K562 (cell line): ENCODE results near the gene ZNF236. TPM values are rescaled to one million over a fixed set of nuclear protein-coding genes. Genes with fewer than 3 reads are reported as not detected.

Experiments used
- ATAC-seq: fragments of 200-7000 bp; cut with Tn5 transposase; 3 replicates; pipeline ENCODE4 v1.9.1; 2020; ENCODE audit warnings: moderate library complexity
- BruUV-seq: library from RNA; stranded (reverse); fragments of 400-500 nt; replicated peaks from 2 replicates; lab custom pipeline; 2021; lab: Mats Ljungman, UMichigan
- CTCF ChIA-PET: fragments of 300-600 bp; formaldehyde crosslinking; extraction: SDS; loops from one replicate; lab custom pipeline; 2021; ENCODE audit warnings: low intra/inter-chr PET ratio; lab: Yijun Ruan, JAX
- POLR2A ChIA-PET: fragments of 300-600, 350-650 bp; sonication (Branson Sonifier 250); formaldehyde crosslinking; extraction: SDS; loops from one replicate; lab custom pipeline; 2021; ENCODE audit warnings: antibody characterized with exemption, inconsistent platforms; lab: Yijun Ruan, JAX
- DNase-seq, 4 experiments: peaks; one replicate each; pipeline versions ENCODE4 v3.0.0 to v3.0.0-alpha.2; 2011 to 2018; ENCODE audit warnings: low spot score in 3 of 4, mixed read lengths in 3 of 4; ENCODE audit errors: extremely low read depth in 1 of 4
- FAIRE-seq: peaks from 2 replicates; lab custom pipeline; 2011; peaks lifted over from hg19 to GRCh38; lab: Jason Lieb, UNC
- H2AFZ ChIP-seq: 2 replicates; pipeline ENCODE4 v1.6.0; 2011; ENCODE audit warnings: low read depth, low read length, control low read depth, inconsistent platforms
- H3K27ac ChIP-seq: fragments of 200-600 bp; 3 replicates; pipeline ENCODE4 v1.8.0; 2011; ENCODE audit warnings: low read depth, mild to moderate bottlenecking, control low read depth, inconsistent platforms, low read length, moderate library complexity, mixed read lengths; ENCODE audit errors: extremely low read depth
- H3K27me3 ChIP-seq, 2 experiments: fragments of 300-600 bp in 1 of 2; 2 replicates in 1 of 2; 3 replicates in 1 of 2; pipeline versions ENCODE4 v1.6.0 to v1.8.0; 2011; ENCODE audit warnings: inconsistent platforms in 2 of 2, low read length in 2 of 2, mild to moderate bottlenecking in 1 of 2, mixed read lengths in 1 of 2, moderate library complexity in 1 of 2; ENCODE audit not compliant: control insufficient read depth in 2 of 2, insufficient read depth in 2 of 2
- H3K36me3 ChIP-seq: fragments of 300-600 bp; 3 replicates; pipeline ENCODE4 v1.8.0; 2011; ENCODE audit warnings: mild to moderate bottlenecking, low read length, inconsistent platforms; ENCODE audit not compliant: control insufficient read depth, insufficient read depth
- H3K4me1 ChIP-seq, 2 experiments: fragments of 200-600 bp in 1 of 2; replicated peaks in 1 of 2; 2 replicates in 1 of 2; 3 replicates in 1 of 2; pipeline versions ENCODE4 v1.5.1 to v1.8.0; 2011; ENCODE audit warnings: inconsistent platforms in 2 of 2, low read length in 2 of 2, mild to moderate bottlenecking in 1 of 2, mixed read lengths in 1 of 2, moderate library complexity in 1 of 2; ENCODE audit not compliant: control insufficient read depth in 2 of 2, insufficient read depth in 2 of 2
- H3K4me2 ChIP-seq: 2 replicates; pipeline ENCODE4 v1.6.1; 2011; ENCODE audit warnings: low read length, control low read depth, inconsistent platforms, mixed read lengths; ENCODE audit not compliant: insufficient read depth
- H3K4me3 ChIP-seq: fragments of 200-600 bp; sonication (generic), shearing (Covaris generic); 2 replicates; pipeline ENCODE4 v1.5.1; 2016; ENCODE audit warnings: control low read depth, inconsistent platforms
- H3K79me2 ChIP-seq: fragments of 200-600 bp; 3 replicates; pipeline ENCODE4 v1.8.0; 2011; ENCODE audit warnings: low read length, inconsistent platforms; ENCODE audit not compliant: control insufficient read depth, insufficient read depth
- H3K9ac ChIP-seq, 2 experiments: 2 replicates each; pipeline versions ENCODE4 v1.6.0 to v1.6.1; 2011; ENCODE audit warnings: low read depth in 2 of 2, low read length in 2 of 2, control low read depth in 1 of 2, inconsistent platforms in 1 of 2, mild to moderate bottlenecking in 1 of 2, mixed read lengths in 1 of 2; ENCODE audit not compliant: insufficient read depth in 1 of 2
- H3K9me1 ChIP-seq: one replicate; pipeline ENCODE4 v1.6.0; 2011; ENCODE audit warnings: inconsistent platforms, mild to moderate bottlenecking, low read length, moderate library complexity; ENCODE audit not compliant: control insufficient read depth, insufficient read depth
- H3K9me3 ChIP-seq: replicated peaks from 2 replicates; pipeline ENCODE4 v1.5.1; 2011; ENCODE audit warnings: low read depth, low read length, inconsistent platforms; ENCODE audit not compliant: control insufficient read depth, insufficient read depth
- H4K20me1 ChIP-seq: replicated peaks from 2 replicates; pipeline ENCODE4 v1.6.1; 2011; ENCODE audit warnings: low read length, inconsistent platforms, mixed read lengths; ENCODE audit not compliant: control insufficient read depth, insufficient read depth
- ELK3 ChIP-seq: fragments of 450-650 bp; formaldehyde crosslinking; IDR thresholded peaks from 2 replicates; pipeline ENCODE4 v1.4.0; 2020; ENCODE audit warnings: mild to moderate bottlenecking
- JUN ChIP-seq, 2 experiments: sonication (generic) in 1 of 2; formaldehyde crosslinking in 1 of 2; IDR thresholded peaks; 2 replicates each; pipeline versions ENCODE4 v1.6.1 to v1.8.0; 2012 to 2022; ENCODE audit warnings: borderline replicate concordance in 2 of 2, mild to moderate bottlenecking in 2 of 2, improper control_type of control experiment in 1 of 2, low read depth in 1 of 2, low read length in 1 of 2, missing genetic modification reagents in 1 of 2
- POLR2B ChIP-seq: fragments of 450-650 bp; IDR thresholded peaks from 2 replicates; pipeline ENCODE4 v1.6.1; 2018; ENCODE audit warnings: low read depth; ENCODE audit not compliant: partially characterized antibody
- TEAD4 ChIP-seq, 2 experiments: sonication (generic) in 1 of 2; formaldehyde crosslinking in 1 of 2; IDR thresholded peaks; 2 replicates each; pipeline versions ENCODE4 v1.6.1 to v1.8.0; 2012 to 2022; ENCODE audit warnings: borderline replicate concordance in 1 of 2, inconsistent platforms in 1 of 2, low read length in 1 of 2, mild to moderate bottlenecking in 1 of 2, missing genetic modification reagents in 1 of 2
- ZBTB33 ChIP-seq: sonication (generic); formaldehyde crosslinking; IDR thresholded peaks from 2 replicates; pipeline ENCODE4 v1.8.1; 2023; ENCODE audit warnings: mild to moderate bottlenecking, missing genetic modification reagents
- WGBS: fragments of 100-300 bp; shearing (Covaris generic); methylation state at CpG from one replicate; pipeline ENCODE4 v1.1.6; 2016; ENCODE audit warnings: low coverage, mixed read lengths; ENCODE audit not compliant: insufficient coverage; ENCODE audit errors: missing lambda C conversion rate; 5-methylcytosine and 5-hydroxymethylcytosine counted together
- in situ Hi-C: fragments of 300-500 bp; cut with MboI; formaldehyde crosslinking; loops from 4 replicates; pipeline ENCODE4 v1.15.0; 2018; ENCODE audit warnings: inconsistent platforms, mixed read lengths
- intact Hi-C: fragments of 100-400 bp; cut with micrococcal nuclease; formaldehyde crosslinking; loops from 2 replicates; pipeline ENCODE4 v1.14.2; 2022
- polyA plus RNA-seq, 8 experiments: library from polyadenylated mRNA; depleted of rRNA in 4 of 8; stranded (reverse) in 5 of 8; unstranded in 3 of 8; fragments of >200 nt; fragmentation: Nextera tagmentation in 2 of 8; fragmentation: Illumina TruSeq in 1 of 8; extraction: Ambion mirVana in 2 of 8; extraction: Trizol in 1 of 8; gene quantifications; 2 replicates each; pipeline versions ENCODE4 v1.2.1 to v1.2.3, GENCODE V29; 2011 to 2014; ENCODE audit warnings: inconsistent platforms in 1 of 8, missing spikeins in 1 of 8
- total RNA-seq, 7 experiments: library from RNA; depleted of rRNA in 6 of 7; stranded (reverse); fragments of >200 nt in 6 of 7; fragmentation: Illumina TruSeq in 2 of 7; extraction: Trizol in 2 of 7; gene quantifications; 2 replicates each; pipeline versions ENCODE4 v1.2.1 to v1.2.3, GENCODE V29; 2011 to 2021; ENCODE audit warnings: low replicate concordance in 1 of 7

The ZNF236 gene
- total and polyA plus RNA-seq, 9 of the 15 experiments (the other 6 are each of a cell fraction or from before 2014, with no cell fraction given), result 0.35 to 8.7 (median 3.4) TPM

GRCh38 chr18:77014538-77014937 lies 192.2 kb downstream of the ZNF236 start:
- TF ChIP-seq JUN (IDR thresholded peaks at IDR 0.05; ENCODE audit: borderline replicate concordance, low read depth, low read length) (no peak), JUN (CRISPR knock-in tag; IDR thresholded peaks at IDR 0.05; ENCODE audit: borderline replicate concordance) (no peak), TEAD4 (IDR thresholded peaks at IDR 0.05; ENCODE audit: low read length) (no peak), TEAD4 (CRISPR knock-in tag; IDR thresholded peaks at IDR 0.05; ENCODE audit: borderline replicate concordance) (no peak), ZBTB33 (CRISPR knock-in tag) (no peak), POLR2B (no peak), ELK3 (no peak)
- WGBS, result 0% methylated on average over 5 of the region's 5 CpGs
- H3K4me2 ChIP-seq, result no peak overlapping the region
- in situ Hi-C loops (no loop called here), intact Hi-C loops (no loop called here)
- CTCF ChIA-PET, result no interaction called here
- no peaks in the 10 kb centered on the region for H3K79me2 ChIP-seq
- no peaks in the 10 kb centered on the region for H3K9me3 ChIP-seq
- H3K27me3 ChIP-seq, result peaks cover 0 to 35% of the 10 kb centered on the region in 2 experiments; a peak in 4 of 5 replicates
- H3K9me1 ChIP-seq, result no peaks in the 10 kb centered on the region
- no peaks in the 10 kb centered on the region for H4K20me1 ChIP-seq
- no peak overlapping the region for H2AFZ ChIP-seq
- no peak for DNase-seq
- H3K4me3 ChIP-seq, result no peak overlapping the region
- no peaks in the 10 kb centered on the region for H3K4me1 ChIP-seq
- H3K27ac ChIP-seq, result no peak overlapping the region
- H3K36me3 ChIP-seq, result no peaks in the 10 kb centered on the region
- no peak for FAIRE-seq
- BruUV-seq, result no TSS peak
- no peak overlapping the region for H3K9ac ChIP-seq
- POLR2A ChIA-PET, result no interaction called here
- ATAC-seq, result no peak
